NCI-H2227 (cell line): ENCODE results near the gene BOK.

Experiments used
- DNase-seq: peaks from one replicate; lab custom pipeline; 2025; ENCODE audit not compliant: unreplicated experiment; lab: John Stamatoyannopoulos, UW

The BOK gene

DNA sequence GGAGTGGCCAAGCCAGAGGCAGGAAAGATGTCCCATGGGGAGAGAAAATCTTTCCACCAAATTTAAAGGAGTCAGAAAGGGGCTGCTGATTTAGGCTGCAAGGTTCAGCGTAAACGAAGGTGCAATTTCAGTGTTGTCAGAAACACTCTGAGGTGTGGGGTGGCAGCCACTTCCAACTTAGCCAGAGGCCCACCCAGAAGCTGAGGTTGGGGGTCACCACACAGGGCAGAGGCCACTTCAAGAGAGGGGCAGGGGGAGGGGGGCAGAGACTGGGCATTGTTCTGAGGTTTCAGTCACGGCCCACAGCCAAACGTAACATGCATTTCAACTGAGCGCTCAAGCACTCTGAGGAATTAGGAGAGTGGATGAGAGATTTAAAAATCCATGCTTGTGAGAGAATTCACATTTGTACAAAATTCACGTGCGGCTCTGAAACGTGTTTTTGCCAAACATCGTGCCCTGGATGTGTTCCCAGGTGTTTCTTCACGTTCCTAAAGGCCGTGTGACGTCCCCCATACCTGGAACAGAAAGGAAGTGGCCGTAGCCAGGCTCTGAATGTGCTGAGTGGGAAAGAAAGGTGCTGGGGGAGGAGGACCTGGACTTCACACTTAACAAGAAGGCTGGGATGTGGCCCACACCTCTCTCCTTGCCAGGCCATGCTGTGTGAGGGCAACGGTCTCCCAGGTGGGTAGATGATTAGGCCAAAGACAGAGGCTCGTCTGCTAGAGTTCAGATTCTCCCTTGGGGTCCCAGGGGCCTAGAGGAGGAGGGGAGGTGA lies 19.5 kb upstream of the BOK start:
- DNase-seq = no peak

DNA sequence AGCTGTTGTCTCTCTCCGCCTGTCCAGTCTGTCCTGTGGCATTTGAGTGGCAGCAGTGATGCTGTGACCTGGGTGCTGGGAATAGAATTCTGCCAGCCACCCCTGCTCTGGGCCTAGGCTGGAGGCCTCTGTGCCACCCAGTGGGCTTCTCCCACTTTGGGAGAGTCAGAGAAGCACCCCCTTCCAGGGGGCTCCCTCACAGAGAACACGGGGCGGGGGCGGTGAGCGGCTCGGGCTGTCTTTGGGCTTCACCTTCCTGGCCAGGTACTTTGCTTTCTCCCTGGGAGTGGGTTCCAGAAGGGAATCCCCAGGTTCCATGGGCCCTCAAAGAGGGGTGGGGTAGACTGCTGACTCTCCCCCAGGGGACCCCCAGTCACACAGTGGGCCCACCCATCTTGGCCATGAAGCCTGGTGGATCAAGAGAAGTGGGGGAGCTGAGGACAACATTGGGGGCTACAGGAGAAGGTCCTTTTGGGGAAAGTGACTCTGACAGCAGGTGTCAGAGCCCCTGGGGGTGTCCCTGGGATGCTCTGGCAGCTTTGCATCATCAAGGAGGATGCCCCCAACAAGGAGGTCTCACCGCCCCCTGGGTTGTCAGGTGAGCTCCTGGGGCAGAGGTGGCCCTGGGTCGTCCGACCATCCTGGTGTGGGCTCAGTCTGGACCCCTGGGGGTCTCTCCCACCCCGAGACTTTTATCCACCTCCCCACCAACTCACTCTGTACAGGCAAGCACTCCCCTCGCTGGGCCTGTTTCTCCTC lies 18.8 kb upstream of the BOK start:
- DNase-seq = no peak

DNA sequence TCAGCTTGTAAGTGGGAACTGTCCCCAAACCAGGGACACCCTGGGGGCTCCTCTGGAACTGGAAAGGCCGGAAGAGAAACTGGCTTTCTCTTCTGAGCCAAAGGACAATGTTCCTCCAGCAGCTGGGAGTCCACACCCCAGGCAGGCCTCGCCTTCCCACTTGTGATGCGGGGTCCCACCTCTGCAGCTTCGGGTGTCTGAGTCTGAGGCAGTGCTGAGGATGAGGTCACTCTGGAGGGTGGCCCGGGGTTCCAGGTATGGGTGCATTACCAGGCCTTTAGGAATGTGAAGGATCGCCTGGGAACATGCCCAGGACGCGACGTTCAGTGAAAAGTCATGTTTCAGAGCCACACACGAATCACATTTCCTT lies 18.2 kb upstream of the BOK start:
- DNase-seq = no peak

DNA sequence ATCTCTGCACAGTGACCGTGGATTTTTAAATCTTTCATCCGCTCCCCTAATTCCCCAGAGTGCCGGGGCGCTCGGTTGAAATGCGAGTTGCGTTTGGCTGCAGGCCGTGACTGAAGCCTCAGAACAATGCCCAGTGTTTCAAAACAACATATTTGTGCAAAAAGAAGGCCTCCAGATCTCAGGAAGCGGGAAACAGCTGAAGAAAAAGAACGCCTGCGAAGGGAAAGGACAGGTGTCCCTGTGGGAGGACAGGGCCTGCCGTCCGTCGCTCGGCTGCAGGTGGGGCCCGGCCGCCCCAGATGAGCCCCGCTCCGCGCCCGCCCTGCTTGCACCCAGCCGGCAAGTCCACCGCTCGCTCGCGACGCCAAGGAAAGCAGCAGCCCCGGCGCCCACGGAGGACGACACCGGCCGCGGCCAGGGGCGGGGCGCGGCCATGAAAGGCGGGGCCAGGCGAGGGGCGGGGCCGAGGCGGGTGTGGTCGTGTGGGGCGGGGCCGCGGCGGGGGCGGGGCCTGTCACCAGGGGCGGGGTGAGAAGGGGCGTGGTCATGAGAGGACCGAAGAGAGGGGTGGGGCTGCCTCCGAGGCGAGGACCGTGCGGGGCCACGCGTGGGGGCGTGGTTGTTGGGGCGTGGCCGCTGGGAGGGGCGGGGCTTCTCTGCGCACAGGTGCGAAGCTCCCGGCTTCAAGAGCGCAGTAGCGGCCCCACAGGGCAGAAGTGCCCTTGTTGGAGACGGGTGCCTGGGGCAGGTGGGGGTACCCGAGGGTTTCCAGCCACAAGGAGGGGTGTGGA lies 17.6 kb upstream of the BOK start:
- DNase-seq = peak; percentile 79

DNA sequence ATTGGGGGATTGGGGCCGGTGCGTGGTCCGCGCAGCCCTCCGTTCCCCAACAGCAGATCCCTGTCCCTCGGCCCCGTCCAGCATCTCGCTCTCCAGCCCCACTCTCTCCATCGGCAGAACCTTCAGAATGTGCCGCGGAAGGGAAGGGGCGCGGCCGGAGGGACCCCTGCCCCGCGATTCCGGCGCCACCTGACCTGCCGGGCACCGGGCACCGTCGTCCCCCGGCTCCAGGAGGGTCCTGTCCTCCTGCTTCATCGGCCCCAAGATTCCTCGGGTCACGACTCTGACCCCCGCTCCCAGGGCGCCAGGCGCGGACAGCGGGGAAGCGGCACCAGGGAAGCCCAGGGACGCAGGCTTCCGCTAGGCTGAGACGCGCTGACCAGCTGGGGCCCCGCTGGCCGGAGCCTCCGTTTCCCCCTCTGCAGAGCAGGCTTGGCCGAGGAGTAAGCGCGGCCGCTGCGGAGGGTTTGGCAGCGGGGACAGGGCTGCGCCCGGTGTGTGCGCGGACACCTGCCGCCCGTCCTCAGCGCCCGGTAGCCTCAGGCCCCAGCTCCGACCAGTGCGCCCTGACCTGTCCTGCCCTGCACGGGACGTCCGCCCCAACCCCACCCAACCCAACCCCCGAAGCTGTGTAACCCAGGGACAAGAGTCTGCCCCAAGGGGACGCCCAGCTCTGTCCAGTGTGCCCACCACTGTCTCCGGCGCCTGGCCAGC lies 16.8 kb upstream of the BOK start:
- no peak for DNase-seq

DNA sequence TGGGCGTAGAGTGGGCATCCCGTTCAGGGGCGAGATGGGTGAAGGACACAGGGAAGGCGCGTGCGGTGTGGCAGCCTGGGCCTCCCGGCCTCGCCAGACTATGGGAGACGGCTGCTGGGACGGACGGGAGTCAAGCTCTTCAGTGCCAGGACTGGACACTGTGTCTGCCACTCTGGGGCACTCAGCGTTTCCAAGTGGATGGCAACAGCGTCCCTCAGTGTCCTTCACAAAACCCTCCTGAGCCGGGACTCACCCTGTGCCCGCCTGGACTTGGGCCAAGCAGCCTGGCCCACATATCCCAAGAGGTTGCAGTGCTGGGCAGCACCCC lies 16.3 kb upstream of the BOK start:
- DNase-seq = no peak

DNA sequence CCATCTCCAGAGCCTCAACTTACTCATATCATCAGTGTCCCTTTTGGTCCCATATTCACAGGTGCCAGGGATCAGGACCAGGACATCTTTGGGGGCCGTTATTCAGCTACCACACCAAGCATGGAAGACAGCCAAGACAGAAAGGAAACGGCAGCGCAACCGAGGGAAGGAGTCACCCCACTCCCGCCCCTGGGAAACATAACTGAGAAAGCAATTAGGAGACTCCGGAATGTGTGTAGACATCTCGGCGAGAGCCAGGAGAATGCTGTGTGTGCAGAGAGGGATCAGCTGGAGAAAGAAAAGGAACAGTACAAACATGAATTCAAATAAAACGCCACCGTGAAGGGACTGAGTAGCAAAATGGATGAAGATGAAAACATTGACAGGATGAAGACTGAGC lies 13.4 kb upstream of the BOK start:
- no peak for DNase-seq

DNA sequence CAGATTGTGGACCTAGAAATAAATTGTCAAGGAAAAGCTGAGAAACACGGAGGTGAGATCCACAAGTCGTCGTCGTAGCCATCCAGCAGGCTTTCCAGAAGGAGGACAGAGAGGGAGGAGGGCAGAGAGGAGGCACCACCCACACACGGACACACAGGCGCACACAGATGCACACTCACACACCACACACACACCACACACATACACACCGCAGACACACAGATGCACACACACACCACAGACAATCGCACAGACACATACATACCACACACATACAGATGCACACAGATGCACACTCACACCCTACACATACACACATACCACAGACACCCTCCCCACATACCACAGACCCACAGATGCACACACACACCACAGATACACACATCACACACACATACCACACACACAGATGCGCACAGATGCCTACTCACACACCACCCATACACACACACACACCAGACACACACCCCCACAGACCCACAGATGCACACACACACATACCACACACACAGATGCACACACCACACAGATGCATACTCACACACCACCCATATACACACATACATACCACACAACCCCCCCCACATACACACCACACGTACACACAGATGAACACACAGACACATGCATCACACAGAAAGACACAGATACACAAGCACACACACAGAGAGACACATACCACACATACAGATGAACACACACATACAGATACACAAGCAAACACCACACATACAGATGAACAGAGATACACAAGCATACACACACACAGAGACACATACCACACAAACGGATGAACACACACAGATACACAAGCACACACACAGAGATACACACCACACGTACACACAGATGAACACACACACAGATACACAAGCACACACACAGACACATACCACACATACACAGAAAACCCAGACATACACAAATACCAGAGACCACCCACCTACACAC lies 12.7 kb upstream of the BOK start:
- DNase-seq = no peak

DNA sequence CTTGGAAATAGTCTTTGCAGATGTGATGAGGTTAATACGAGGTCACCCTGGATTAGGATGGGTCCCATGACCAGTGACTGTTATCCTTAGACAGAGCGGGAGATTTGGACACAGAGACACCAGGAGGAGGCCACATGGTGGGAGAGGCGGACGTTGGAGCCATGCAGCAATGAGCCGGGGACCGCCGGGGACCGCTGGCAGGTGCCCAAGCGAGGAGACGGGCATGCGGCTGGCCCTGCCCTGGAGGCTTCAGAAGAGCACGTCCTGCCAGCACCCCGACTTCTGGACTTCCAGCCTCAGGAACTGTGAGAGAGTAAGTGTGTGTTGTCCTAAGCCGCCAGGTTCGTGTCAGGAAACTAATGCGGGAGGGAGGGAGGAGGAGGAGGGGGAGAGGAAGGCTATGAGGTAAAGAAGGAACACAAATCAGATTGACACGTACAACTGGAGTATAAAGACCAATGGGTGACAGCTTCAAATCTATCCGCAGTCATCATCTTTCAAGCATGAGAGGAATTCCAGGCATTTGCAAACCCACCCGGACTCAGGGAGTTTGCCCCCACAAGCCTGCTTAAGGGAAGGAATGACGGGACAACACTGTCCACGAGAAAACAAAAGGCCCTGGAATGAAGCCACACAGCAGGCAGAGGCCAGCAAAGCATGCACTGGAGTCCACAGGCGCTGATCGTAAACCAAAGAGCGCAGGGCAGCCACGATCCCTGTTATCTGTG lies 11.6 kb upstream of the BOK start:
- no peak for DNase-seq

DNA sequence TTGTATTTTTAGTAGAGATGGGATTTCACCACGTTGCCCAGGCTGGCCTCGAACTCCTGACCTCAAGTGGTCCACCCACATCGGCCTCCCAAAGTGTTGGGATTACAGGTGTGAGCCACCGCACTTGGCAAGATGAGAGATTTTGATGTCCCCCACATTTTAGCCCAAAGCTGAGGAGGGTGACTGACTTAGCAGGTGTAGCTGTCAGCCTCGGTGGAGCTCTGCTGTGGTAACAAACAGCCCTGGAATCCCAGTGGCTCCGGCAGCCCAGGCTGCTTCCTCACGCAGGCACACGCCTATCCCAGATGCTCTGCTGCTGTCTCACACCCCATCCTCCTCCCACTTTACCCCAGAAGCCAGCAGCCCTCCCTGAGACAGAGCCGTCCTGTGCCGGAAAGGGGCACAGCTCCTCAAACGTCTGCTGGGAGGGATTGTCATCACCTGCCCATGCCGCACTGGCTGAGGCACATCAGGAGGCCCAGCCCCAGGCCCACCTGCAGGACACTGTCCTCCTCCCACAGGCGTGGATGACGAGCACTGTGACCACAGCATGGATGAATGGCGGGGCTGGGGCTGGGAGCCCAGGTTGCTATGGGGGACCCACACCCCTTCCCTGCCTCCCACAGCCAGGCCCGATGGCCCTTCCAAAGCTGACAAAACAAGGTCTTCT lies 10.6 kb upstream of the BOK start:
- DNase-seq = no peak

DNA sequence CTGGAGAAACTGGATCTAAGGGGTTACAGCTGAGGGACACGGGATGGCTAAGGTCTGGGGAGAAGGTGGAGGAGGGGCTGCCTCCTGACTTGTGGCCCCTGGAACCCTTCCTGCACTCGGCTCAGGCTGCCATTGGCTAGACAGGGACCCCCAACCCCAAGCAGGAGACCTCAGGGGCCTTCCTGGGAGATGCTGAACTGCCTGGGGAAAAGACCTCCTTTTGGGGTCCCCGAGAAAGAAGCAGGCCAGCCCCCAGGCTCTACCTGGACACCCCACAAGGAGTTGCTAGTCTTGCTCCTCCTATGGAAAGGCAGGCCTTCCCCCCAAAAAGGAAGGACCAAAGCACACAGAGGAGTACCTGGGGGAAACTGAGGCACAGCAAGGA lies 10.1 kb upstream of the BOK start:
- no peak for DNase-seq

DNA sequence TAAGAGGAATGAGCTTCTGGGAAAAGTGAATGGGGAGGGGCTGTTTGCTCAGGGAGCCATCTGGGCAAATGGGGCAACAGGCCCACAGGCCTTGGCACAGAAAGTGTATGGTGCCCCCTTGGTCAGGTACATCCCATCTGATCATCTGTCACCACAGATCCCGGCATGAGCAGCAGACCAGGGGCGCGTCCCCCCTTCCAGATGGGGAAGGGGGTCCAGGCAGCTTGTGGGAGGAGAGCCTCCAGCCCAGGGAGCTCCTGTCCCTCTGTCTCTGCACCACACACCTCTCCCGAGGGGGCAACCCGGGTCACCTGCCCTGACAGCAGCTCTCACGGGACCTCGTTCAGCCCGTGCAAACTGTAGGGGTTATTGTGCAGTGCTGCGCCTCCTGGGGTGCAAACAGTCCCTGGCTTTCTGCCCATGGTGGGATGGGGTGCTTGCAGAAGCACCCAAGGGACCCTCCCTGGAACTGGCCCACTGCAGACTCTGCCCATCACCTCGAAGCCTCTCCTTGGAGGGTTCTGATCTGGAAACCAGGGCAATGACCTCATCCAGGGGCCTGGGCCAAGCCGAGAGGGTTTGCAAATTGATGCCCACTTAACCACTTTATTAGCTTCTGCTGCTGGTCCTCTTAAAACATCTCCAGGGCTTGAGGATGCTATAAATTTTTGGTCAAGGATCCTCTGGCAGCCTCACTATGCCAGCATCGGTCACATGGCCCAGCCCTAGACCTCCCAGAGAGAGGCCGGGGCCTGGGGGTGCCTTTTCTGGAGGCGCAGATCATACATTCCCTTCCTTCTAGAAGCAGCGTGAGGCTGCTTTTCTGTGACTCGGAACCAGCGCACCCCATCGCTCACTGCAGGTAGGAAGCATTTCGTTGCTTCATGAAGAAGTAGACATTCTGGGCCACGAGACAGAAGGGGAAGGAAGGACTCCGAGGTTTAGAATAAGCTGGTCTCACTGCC lies 7.6 kb upstream of the BOK start:
- no peak for DNase-seq

DNA sequence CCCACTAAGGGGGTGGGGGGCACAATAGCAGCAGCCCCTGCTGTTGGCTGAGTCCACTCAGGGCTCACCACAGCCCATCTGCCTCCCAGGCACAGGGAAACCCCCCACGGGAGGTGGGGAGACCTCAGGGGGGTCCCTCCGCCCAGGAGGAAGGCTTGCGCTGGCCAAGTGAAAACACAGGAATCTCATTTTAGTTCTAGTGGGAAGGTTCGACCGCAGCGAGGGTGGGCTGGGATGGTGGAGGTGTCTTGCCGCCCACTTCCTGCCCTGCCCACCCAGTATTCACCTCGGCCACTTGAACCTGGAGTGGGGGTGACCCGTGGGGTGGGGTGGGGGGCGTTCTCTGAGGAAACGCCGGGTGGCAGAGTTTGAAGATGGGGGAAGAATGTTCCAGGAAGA lies 6.9 kb upstream of the BOK start:
- no peak for DNase-seq

DNA sequence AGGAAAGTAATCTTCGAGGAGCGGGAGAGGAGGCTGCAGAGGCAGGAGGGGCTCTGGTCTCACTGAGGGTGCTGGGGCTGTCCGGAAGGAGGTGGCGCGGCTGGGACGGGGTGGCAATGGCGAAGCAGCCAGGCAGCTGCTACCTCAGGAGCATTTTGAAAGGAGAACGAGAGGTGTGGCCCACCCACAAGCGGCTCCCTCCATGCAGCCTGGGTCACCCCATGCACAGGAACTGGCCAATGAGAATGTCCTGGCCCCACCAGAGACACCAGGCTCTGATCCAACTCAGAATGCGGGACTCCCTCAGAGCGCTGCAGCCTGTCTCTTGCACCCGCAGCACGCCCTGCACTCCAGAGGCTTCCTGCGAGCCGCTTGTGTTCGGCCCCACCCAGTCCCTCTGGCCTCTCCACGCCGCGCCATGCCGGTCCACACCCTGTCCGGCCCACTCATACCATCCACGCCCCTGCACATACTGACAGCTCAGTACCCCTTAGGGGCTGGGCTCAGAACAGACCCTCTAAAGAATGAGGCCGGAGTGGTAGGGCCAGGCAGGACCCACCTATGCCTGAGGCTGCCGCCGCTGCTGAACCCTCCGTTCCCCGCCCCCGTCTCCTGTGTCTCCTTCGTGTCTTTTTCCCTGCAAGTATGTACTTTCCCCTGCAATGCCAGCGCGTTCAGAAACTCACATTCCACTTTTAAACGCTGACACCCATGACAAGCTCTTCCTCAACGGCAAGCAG lies 6.4 kb upstream of the BOK start:
- no peak for DNase-seq

DNA sequence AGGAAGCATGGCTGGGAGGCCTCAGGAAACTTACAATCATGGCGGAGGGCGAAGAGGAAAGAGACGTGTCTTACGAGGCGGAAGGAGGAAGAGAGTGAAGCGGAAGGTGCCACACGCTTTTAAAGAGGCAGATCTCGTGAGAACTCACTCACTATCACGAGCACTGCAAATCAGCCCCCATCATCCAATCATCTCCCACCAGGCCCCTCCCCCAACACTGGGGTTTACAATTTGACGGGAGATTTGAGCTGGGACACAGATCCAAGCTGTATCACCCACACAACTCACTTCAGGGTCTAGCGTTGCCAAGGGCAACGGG lies 5.1 kb upstream of the BOK start:
- no peak for DNase-seq

DNA sequence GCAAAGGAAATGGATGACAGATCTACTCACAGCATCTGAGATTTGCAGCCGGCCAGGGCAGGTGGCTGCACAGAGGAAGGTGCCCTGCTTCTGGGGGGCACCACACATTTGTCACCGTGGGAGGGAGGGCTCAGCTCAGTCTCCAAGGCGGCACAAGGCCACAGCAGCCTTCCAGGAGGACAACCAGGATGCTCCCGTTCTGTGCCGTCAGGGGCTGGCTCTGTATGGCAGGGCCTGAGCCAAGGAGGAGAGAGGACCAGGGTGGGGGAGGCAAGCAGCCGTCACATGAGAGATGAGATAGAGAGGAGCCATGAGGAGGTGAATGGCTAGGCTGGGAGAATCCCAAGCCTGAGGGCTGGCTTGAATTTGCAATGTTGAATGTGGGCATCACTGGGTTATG lies 4.6 kb upstream of the BOK start:
- DNase-seq = no peak

DNA sequence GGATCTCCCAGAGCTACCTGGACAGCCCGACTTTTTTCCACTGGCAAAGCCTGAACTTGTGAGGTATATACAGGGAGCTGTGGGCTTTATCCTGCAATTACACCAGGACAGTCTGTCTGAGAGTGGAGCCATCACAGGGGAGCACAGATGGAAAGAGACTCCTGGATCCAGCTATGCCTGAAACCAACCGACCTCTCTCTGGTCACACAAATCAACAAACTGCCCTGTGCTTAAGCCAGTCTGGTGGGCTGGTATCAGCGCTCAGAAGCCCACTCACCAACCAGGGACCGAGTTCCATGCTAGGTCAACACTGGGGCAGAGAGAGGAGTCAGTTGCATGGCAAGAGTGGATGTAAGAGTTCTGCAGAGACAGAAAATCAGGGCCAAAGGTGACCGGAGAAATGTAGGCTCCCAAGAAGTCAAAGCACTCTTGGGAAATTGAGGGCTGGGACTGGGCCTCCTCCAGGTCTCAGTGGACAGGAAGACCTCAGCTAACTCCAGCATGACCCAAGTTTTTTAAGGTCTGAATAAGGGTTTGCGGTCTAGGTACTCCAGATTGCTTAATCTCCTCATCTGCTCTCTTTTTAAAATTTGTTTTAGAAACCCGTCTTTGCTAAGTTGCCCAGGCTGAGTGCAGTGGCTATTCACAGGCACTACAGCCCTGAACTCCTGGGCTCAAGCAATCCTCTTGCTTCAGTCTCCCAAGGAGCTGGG lies 3.8 kb upstream of the BOK start:
- no peak for DNase-seq
